GM12878 (cell line): Measurements from ENCODE around the gene CRIM1. TPM values are rescaled to one million over a fixed set of nuclear protein-coding genes. Genes with fewer than 3 reads are reported as not detected.

Experiments
- ATAC-seq: fragments of 200-7000 bp; cut with Tn5 transposase; 3 replicates; pipeline ENCODE4 v1.9.1; 2020; ENCODE audit warnings: mild to moderate bottlenecking, moderate library complexity
- BruUV-seq: library from RNA; stranded (reverse); fragments of 400-500 nt; replicated peaks from 2 replicates; lab custom pipeline; 2021; lab: Mats Ljungman, UMichigan
- CTCF ChIA-PET: fragments of 300-600 bp; sonication (Branson Sonifier 250); formaldehyde crosslinking; extraction: SDS; loops from one replicate; lab custom pipeline; 2021; ENCODE audit warnings: inconsistent platforms; lab: Yijun Ruan, JAX
- POLR2A ChIA-PET: fragments of 350-600 bp; formaldehyde crosslinking; extraction: SDS; loops from one replicate; lab custom pipeline; 2021; ENCODE audit warnings: inconsistent platforms; lab: Charles Lee
- RAD21 ChIA-PET: fragments of 300-600 bp; sonication (Branson Sonifier 250); formaldehyde crosslinking; loops from one replicate; lab custom pipeline; 2023; ENCODE audit warnings: antibody characterized with exemption; ENCODE audit not compliant: unreplicated experiment; lab: Charles Lee
- SMC1A ChIA-PET: fragments of 300-600 bp; sonication (Branson Sonifier 250); formaldehyde crosslinking; loops from one replicate; lab custom pipeline; 2023; ENCODE audit not compliant: unreplicated experiment, uncharacterized antibody; lab: Charles Lee
- DNase-seq: peaks from one replicate; pipeline ENCODE4 v3.0.0-alpha.2; 2011; ENCODE audit warnings: low read depth, low spot score
- FAIRE-seq: peaks from 3 replicates; lab custom pipeline; 2011; peaks lifted over from hg19 to GRCh38; lab: Jason Lieb, UNC
- H2AFZ ChIP-seq: 2 replicates; pipeline ENCODE4 v1.6.0; 2011; ENCODE audit warnings: low read depth, low read length, control low read depth; ENCODE audit not compliant: control insufficient read depth
- H3K27ac ChIP-seq: 2 replicates; pipeline ENCODE4 v1.5.1; 2011; ENCODE audit warnings: control low read depth; ENCODE audit not compliant: control insufficient read depth, insufficient read depth
- H3K27me3 ChIP-seq, 2 experiments: replicated peaks in 1 of 2; 2 replicates each; pipeline versions ENCODE4 v1.6.0 to v1.6.1; 2011; ENCODE audit warnings: low read length in 1 of 2; ENCODE audit not compliant: control insufficient read depth in 2 of 2, insufficient read depth in 2 of 2
- H3K36me3 ChIP-seq, 2 experiments: 2 replicates each; pipeline ENCODE4 v1.5.1; 2011; ENCODE audit warnings: low read length in 1 of 2; ENCODE audit not compliant: control insufficient read depth in 2 of 2, insufficient read depth in 2 of 2
- H3K4me1 ChIP-seq: 2 replicates; pipeline ENCODE4 v1.6.1; 2011; ENCODE audit warnings: mild to moderate bottlenecking, low read length, moderate library complexity, mixed read lengths; ENCODE audit not compliant: control insufficient read depth, insufficient read depth
- H3K4me2 ChIP-seq: 2 replicates; pipeline ENCODE4 v1.6.0; 2011; ENCODE audit warnings: control low read depth; ENCODE audit not compliant: control insufficient read depth, insufficient read depth
- H3K4me3 ChIP-seq: fragments of 200-600 bp; sonication (generic); 2 replicates; pipeline ENCODE4 v1.5.1; 2016
- H3K79me2 ChIP-seq: 2 replicates; pipeline ENCODE4 v1.6.0; 2011; ENCODE audit warnings: low read length; ENCODE audit not compliant: control insufficient read depth, insufficient read depth
- H3K9ac ChIP-seq: 2 replicates; pipeline ENCODE4 v1.8.0; 2011; ENCODE audit warnings: low read length, control low read depth, mixed read lengths; ENCODE audit not compliant: control insufficient read depth, insufficient read depth
- H3K9me3 ChIP-seq: replicated peaks from 3 replicates; pipeline ENCODE4 v1.5.1; 2011; ENCODE audit warnings: mild to moderate bottlenecking, low read length; ENCODE audit not compliant: control insufficient read depth, insufficient read depth
- H4K20me1 ChIP-seq: 2 replicates; pipeline ENCODE4 v1.6.0; 2011; ENCODE audit not compliant: control insufficient read depth, insufficient read depth
- BACH1 ChIP-seq: fragments of 450-650 bp; IDR thresholded peaks from 2 replicates; pipeline ENCODE4 v1.6.1; 2017; ENCODE audit warnings: mild to moderate bottlenecking, borderline replicate concordance
- FOXM1 ChIP-seq: IDR thresholded peaks from 2 replicates; pipeline ENCODE4 v1.6.1; 2012; ENCODE audit warnings: low read depth, mild to moderate bottlenecking, inconsistent platforms, low read length, moderate library complexity
- PRDM15 ChIP-seq: fragments of 450-650 bp; formaldehyde crosslinking; IDR thresholded peaks from 2 replicates; pipeline ENCODE4 v1.4.0; 2020; ENCODE audit warnings: mild to moderate bottlenecking, moderate library complexity
- RAD51 ChIP-seq: fragments of 450-650 bp; IDR thresholded peaks from 2 replicates; pipeline ENCODE4 v1.6.1; 2016; ENCODE audit warnings: moderate library complexity, mild to moderate bottlenecking, inconsistent platforms
- RUNX3 ChIP-seq: IDR thresholded peaks from 2 replicates; pipeline ENCODE4 v1.6.1; 2012; ENCODE audit warnings: low read length, inconsistent platforms
- YBX1 ChIP-seq: fragments of 450-650 bp; IDR thresholded peaks from 2 replicates; pipeline ENCODE4 v1.6.1; 2016; ENCODE audit warnings: antibody characterized with exemption
- ZNF274 ChIP-seq: IDR thresholded peaks from one replicate; pipeline ENCODE4 v1.8.0; 2011; ENCODE audit not compliant: insufficient read length, insufficient read depth
- WGBS: methylation state at CpG from one replicate; pipeline ENCODE4 v1.1.6; 2016; ENCODE audit warnings: low lambda C conversion rate; ENCODE audit not compliant: insufficient replicate concordance, insufficient coverage; ENCODE audit errors: missing lambda C conversion rate; 5-methylcytosine and 5-hydroxymethylcytosine counted together
- in situ Hi-C: fragments of 300-500 bp; cut with MboI; formaldehyde crosslinking; loops from 9 replicates; pipeline ENCODE4 v1.14.3; 2018; ENCODE audit warnings: mixed read lengths
- intact Hi-C: fragments of 100-400 bp; cut with micrococcal nuclease; formaldehyde crosslinking; loops from one replicate; pipeline ENCODE4 v1.14.2; 2022; ENCODE audit not compliant: unreplicated experiment
- polyA plus RNA-seq, 11 experiments: library from polyadenylated mRNA; depleted of rRNA in 4 of 11; unstranded in 6 of 11; stranded (reverse) in 5 of 11; fragments of >200 nt; fragmentation: Nextera tagmentation in 4 of 11; fragmentation: Illumina TruSeq in 1 of 11; extraction: Ambion mirVana in 4 of 11; extraction: Trizol in 1 of 11; gene quantifications; 1 replicate in 1 of 11; 2 replicates in 10 of 11; pipeline versions ENCODE4 v1.2.1 to v1.2.3, GENCODE V29; 2011 to 2016; ENCODE audit warnings: inconsistent platforms in 2 of 11, missing spikeins in 2 of 11, low read depth in 1 of 11
- total RNA-seq, 4 experiments: library from RNA; depleted of rRNA in 3 of 4; stranded (reverse); fragments of >200 nt in 3 of 4; fragmentation: Illumina TruSeq in 1 of 4; extraction: Trizol in 1 of 4; gene quantifications; 2 replicates each; pipeline versions ENCODE4 v1.2.1 to v1.2.3, GENCODE V29; 2013 to 2021

CRIM1 gene
- total and polyA plus RNA-seq, 10 of the 15 experiments (the other 5 are each of a cell fraction or from before 2014, with no cell fraction given), result 0.42 to 7.4 (median 3.1) TPM

DNA sequence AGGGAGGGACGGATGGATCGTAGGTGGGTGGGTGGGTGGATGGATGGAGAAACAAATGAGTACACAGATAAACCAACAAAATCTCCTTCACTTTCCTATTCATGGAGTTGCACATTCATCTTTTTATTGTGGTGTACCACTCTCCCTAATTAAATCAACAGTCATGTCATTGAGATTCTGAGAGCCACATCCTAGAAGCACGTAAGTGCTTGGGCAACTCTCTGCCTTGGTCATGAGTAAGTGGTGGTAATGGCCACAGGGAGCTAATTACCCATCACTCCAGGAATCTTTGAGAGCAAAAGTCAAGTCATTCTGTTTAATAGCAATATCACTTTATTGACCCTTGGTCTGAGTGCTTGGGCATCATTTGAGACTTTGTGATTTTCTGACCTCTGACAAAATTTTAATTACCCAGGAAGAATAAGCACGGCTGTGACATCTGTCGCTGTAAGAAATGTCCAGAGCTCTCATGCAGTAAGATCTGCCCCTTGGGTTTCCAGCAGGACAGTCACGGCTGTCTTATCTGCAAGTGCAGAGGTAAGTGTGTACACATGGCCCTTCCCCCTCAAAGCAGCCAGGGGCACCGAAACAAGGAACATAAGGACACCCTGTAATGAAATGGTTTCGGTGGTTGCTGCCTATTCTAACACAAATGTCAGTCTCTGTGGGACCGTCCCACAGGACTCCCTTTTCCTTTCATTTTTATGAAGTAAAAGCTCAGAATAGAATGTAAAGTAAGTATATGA lies 156.5 kb downstream of the CRIM1 start:
- Histone ChIP-seq H3K79me2 (no peaks in the 10 kb centered on the region), H3K4me2 (no peak overlapping the region), H3K4me3 (no peak overlapping the region), H4K20me1 (no peaks in the 10 kb centered on the region), H3K9ac (no peak overlapping the region), H3K27ac (no peak overlapping the region), H3K27me3 (no peaks in the 10 kb centered on the region), H2AFZ (no peak overlapping the region), H3K9me3 (no peaks in the 10 kb centered on the region), H3K4me1 (no peaks in the 10 kb centered on the region), H3K36me3 (no peaks in the 10 kb centered on the region)
- SMC1A ChIA-PET, result interaction anchor here (0.7 to 1.1 kb wide), 4 partner anchors 12 to 31 kb away, joined by 3 to 5 read pairs (median 3); no protein-coding TSS in a partner anchor
- RAD21 ChIA-PET, result interaction anchor here (1.1 kb wide), 1 partner anchor 12 kb away, joined by 3 read pairs; no protein-coding TSS in a partner anchor
- in situ Hi-C loops (no loop called here), intact Hi-C loops (no loop called here)
- POLR2A ChIA-PET, result no interaction called here
- BruUV-seq, result no TSS peak
- CTCF ChIA-PET, result interaction anchor here (0.6 to 1.3 kb wide), 7 partner anchors 9 to 273 kb away, joined by 3 to 5 read pairs (median 3); no protein-coding TSS in a partner anchor
- DNase-seq, result no peak
- peak; percentile 54 for ATAC-seq
- no peak for FAIRE-seq
- 50% methylated on average over 9 of the region's 9 CpGs for WGBS
- TF ChIP-seq RUNX3 (0 out of 2 replicates have a peak, but pooled peaks have one; percentile 20), YBX1 (no peak)

DNA sequence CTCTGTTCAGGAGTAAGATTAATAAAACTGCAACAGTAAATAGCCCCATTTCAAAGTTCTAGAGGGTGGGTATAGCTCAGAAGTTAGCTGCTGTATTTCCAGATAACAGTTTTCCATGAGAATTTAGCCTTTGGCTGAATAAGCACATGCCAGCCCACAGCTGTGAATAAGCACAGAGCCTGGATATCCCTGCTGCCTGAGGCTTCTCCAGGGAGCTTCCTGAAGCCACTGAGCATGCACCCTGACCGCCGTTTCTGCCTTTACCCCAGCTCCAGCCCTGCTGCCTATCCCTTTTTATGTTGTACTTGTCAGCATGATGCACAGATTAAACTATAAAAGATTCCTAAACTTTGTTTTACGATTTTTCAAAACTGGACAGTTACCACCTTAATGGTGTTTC lies 157.1 kb downstream of the CRIM1 start:
- H3K36me3 ChIP-seq, result no peaks in the 10 kb centered on the region
- TF ChIP-seq RAD51, result no peak
- TF ChIP-seq FOXM1, result no peak
- no peak for TF ChIP-seq BACH1
- no peak for TF ChIP-seq ZNF274
- no peak for TF ChIP-seq PRDM15 (CRISPR knock-in tag)
- in situ Hi-C loops, result no loop called here
- H3K4me1 ChIP-seq, result no peaks in the 10 kb centered on the region
- FAIRE-seq (no peak), ATAC-seq (no peak), DNase-seq (no peak)
- intact Hi-C loops, result no loop called here
- no peaks in the 10 kb centered on the region for H4K20me1 ChIP-seq
- H3K27ac ChIP-seq, result no peak overlapping the region
- SMC1A ChIA-PET, result interaction anchor here (0.7 to 0.8 kb wide), 3 partner anchors 12 to 31 kb away, joined by 3 to 5 read pairs (median 3); no protein-coding TSS in a partner anchor
- H3K79me2 ChIP-seq, result no peaks in the 10 kb centered on the region
- no peak overlapping the region for H3K9ac ChIP-seq
- WGBS, result 12% methylated on average over 3 of the region's 3 CpGs
- CTCF ChIA-PET, result interaction anchor here (0.6 to 1.3 kb wide), 7 partner anchors 10 to 273 kb away, joined by 3 to 5 read pairs (median 3); no protein-coding TSS in a partner anchor
- POLR2A ChIA-PET, result no interaction called here
- no peaks in the 10 kb centered on the region for H3K9me3 ChIP-seq
- H3K27me3 ChIP-seq, result no peaks in the 10 kb centered on the region
- H2AFZ ChIP-seq, result no peak overlapping the region
- no TSS peak for BruUV-seq
- H3K4me2 ChIP-seq, result no peak overlapping the region
- no peak overlapping the region for H3K4me3 ChIP-seq
- RAD21 ChIA-PET, result interaction anchor here (1.1 kb wide), 1 partner anchor 11 kb away, joined by 3 read pairs; no protein-coding TSS in a partner anchor
